SK-N-SH (cell line): Measurements from ENCODE around the gene PDE4A. TPM values are rescaled to one million over a fixed set of nuclear protein-coding genes. Genes with fewer than 3 reads are reported as not detected.

ENCODE experiments used
- CTCF ChIA-PET: fragments of 300-600, 350-600 bp; formaldehyde crosslinking; extraction: SDS; loops from one replicate; lab custom pipeline; 2021; lab: Yijun Ruan, JAX
- POLR2A ChIA-PET: fragments of 350-600 bp; sonication (Branson Sonifier 250); formaldehyde crosslinking; extraction: SDS; loops from one replicate; lab custom pipeline; 2020; ENCODE audit warnings: antibody characterized with exemption, inconsistent platforms; lab: Yijun Ruan, JAX
- DNase-seq: peaks from one replicate; pipeline ENCODE4 v3.0.0; 2012
- H2AFZ ChIP-seq: fragments of 200-600 bp; sonication (generic); 2 replicates; pipeline ENCODE4 v1.8.1; 2016; ENCODE audit warnings: antibody characterized with exemption, mild to moderate bottlenecking, low read depth
- H3F3A ChIP-seq: fragments of 200-600 bp; sonication (generic); replicated peaks from 2 replicates; pipeline ENCODE3; 2016; ENCODE audit warnings: antibody characterized with exemption, mild to moderate bottlenecking; ENCODE audit not compliant: insufficient read depth
- H3K27ac ChIP-seq, 2 experiments: fragments of 200-500 bp in 1 of 2; fragments of 200-600 bp in 1 of 2; sonication (Bioruptor generic) in 1 of 2; sonication (generic), shearing (Covaris generic) in 1 of 2; 2 replicates each; pipeline versions ENCODE4 v1.5.1 to v1.6.1; 2014 to 2016; ENCODE audit warnings: low read depth in 2 of 2, inconsistent platforms in 1 of 2, low read length in 1 of 2, mild to moderate bottlenecking in 1 of 2, mixed read lengths in 1 of 2
- H3K27me3 ChIP-seq: fragments of 200-600 bp; sonication (generic), shearing (Covaris generic); 2 replicates; pipeline ENCODE4 v1.6.1; 2016; ENCODE audit warnings: mixed run types; ENCODE audit not compliant: insufficient read depth
- H3K36me3 ChIP-seq, 2 experiments: fragments of 200-500 bp in 1 of 2; fragments of 200-600 bp in 1 of 2; sonication (Bioruptor generic) in 1 of 2; sonication (generic) in 1 of 2; replicated peaks in 1 of 2; 2 replicates each; pipeline versions ENCODE3 to v1.5.1; 2014 to 2016; ENCODE audit warnings: low read length in 1 of 2, mild to moderate bottlenecking in 1 of 2; ENCODE audit not compliant: insufficient read depth in 2 of 2, control insufficient read depth in 1 of 2
- H3K4me1 ChIP-seq, 2 experiments: fragments of 200-500 bp in 1 of 2; fragments of 200-600 bp in 1 of 2; sonication (Bioruptor generic) in 1 of 2; sonication (generic), shearing (Covaris generic) in 1 of 2; 2 replicates each; pipeline versions ENCODE4 v1.5.1 to v1.6.1; 2014 to 2016; ENCODE audit warnings: low read depth in 1 of 2, low read length in 1 of 2, mixed run types in 1 of 2; ENCODE audit not compliant: insufficient read depth in 2 of 2, control insufficient read depth in 1 of 2
- H3K4me2 ChIP-seq: fragments of 200-600 bp; sonication (generic), shearing (Covaris generic); 2 replicates; pipeline ENCODE4 v1.6.1; 2017; ENCODE audit warnings: mixed run types
- H3K4me3 ChIP-seq, 2 experiments: fragments of 200-500 bp in 1 of 2; fragments of 200-600 bp in 1 of 2; sonication (Bioruptor generic) in 1 of 2; sonication (generic), shearing (Covaris generic) in 1 of 2; 2 replicates each; pipeline versions ENCODE4 v1.5.1 to v1.8.1; 2014 to 2016; ENCODE audit warnings: low read depth in 2 of 2, inconsistent platforms in 1 of 2, low read length in 1 of 2, mild to moderate bottlenecking in 1 of 2, mixed read lengths in 1 of 2, moderate library complexity in 1 of 2
- H3K79me2 ChIP-seq: fragments of 200-600 bp; sonication (generic); 2 replicates; pipeline ENCODE4 v1.8.1; 2017; ENCODE audit warnings: mild to moderate bottlenecking; ENCODE audit not compliant: insufficient read depth
- H3K9ac ChIP-seq: fragments of 200-600 bp; sonication (generic); 2 replicates; pipeline ENCODE4 v1.6.1; 2017; ENCODE audit warnings: mixed run types
- H3K9me2 ChIP-seq: fragments of 200-600 bp; sonication (generic); 2 replicates; pipeline ENCODE4 v1.6.1; 2017; ENCODE audit warnings: mixed run types
- H3K9me3 ChIP-seq: fragments of 200-600 bp; sonication (generic); 2 replicates; pipeline ENCODE4 v1.6.1; 2017; ENCODE audit warnings: mixed run types, mild to moderate bottlenecking, moderate library complexity
- H4K20me1 ChIP-seq: fragments of 200-600 bp; sonication (generic); 2 replicates; pipeline ENCODE4 v1.6.1; 2017; ENCODE audit warnings: mild to moderate bottlenecking, mixed run types; ENCODE audit not compliant: insufficient read depth
- ELF1 ChIP-seq: IDR thresholded peaks from 2 replicates; pipeline ENCODE4 v1.4.0; 2012
- EZH2phosphoT487 ChIP-seq: fragments of 200-600 bp; sonication (generic); IDR thresholded peaks from 2 replicates; pipeline ENCODE4 v1.6.1; 2017; ENCODE audit warnings: low read depth, mixed run types, mild to moderate bottlenecking, antibody characterized with exemption, moderate library complexity, borderline replicate concordance
- FOSL2 ChIP-seq: IDR thresholded peaks from 2 replicates; pipeline ENCODE4 v1.4.0; 2012; ENCODE audit warnings: low read depth, mild to moderate bottlenecking, moderate library complexity, borderline replicate concordance
- FOXJ3 ChIP-seq: sonication (generic); formaldehyde crosslinking; IDR thresholded peaks from 2 replicates; pipeline ENCODE4 v1.5.1; 2020; ENCODE audit warnings: mild to moderate bottlenecking, missing genetic modification reagents
- FOXM1 ChIP-seq: IDR thresholded peaks from 2 replicates; pipeline ENCODE4 v1.4.0; 2012; ENCODE audit warnings: low read depth, mild to moderate bottlenecking
- JUND ChIP-seq: IDR thresholded peaks from 2 replicates; pipeline ENCODE4 v1.4.0; 2012
- MXI1 ChIP-seq: IDR thresholded peaks from 2 replicates; pipeline ENCODE4 v1.6.1; 2012; ENCODE audit warnings: mild to moderate bottlenecking, low read depth, low read length, improper control_type of control experiment
- NFIC ChIP-seq: IDR thresholded peaks from 2 replicates; pipeline ENCODE4 v1.4.0; 2012; ENCODE audit warnings: borderline replicate concordance
- RAD21 ChIP-seq: IDR thresholded peaks from 2 replicates; pipeline ENCODE4 v1.6.1; 2012; ENCODE audit warnings: mild to moderate bottlenecking, low read length
- RXRA ChIP-seq: IDR thresholded peaks from 2 replicates; pipeline ENCODE4 v1.4.0; 2012; ENCODE audit warnings: low read depth, mild to moderate bottlenecking, borderline replicate concordance
- TAF1 ChIP-seq: IDR thresholded peaks from 2 replicates; pipeline ENCODE4 v1.6.1; 2012; ENCODE audit warnings: low read depth, mild to moderate bottlenecking, low read length, moderate library complexity, borderline replicate concordance
- TCF12 ChIP-seq: IDR thresholded peaks from 2 replicates; pipeline ENCODE4 v1.4.0; 2012
- USF2 ChIP-seq: fragments of 150-350 bp; IDR thresholded peaks from 2 replicates; pipeline ENCODE4 v1.6.1; 2017; ENCODE audit warnings: antibody characterized with exemption, low read length, low read depth, borderline replicate concordance
- YY1 ChIP-seq: IDR thresholded peaks from 2 replicates; pipeline ENCODE4 v1.4.0; 2012; ENCODE audit warnings: low read depth, mild to moderate bottlenecking
- WGBS: methylation state at CpG from one replicate; pipeline ENCODE4 v1.1.6; 2017; ENCODE audit warnings: low lambda C conversion rate; 5-methylcytosine and 5-hydroxymethylcytosine counted together
- polyA plus RNA-seq, 3 experiments: library from polyadenylated mRNA; depleted of rRNA; stranded (reverse); fragments of >200 nt; gene quantifications; 2 replicates each; pipeline ENCODE4 v1.2.3, GENCODE V29; 2012

Gene PDE4A
- polyA plus RNA-seq, 1 of the 3 experiments (the other 2 are of a cell fraction): 2.9 TPM

DNA sequence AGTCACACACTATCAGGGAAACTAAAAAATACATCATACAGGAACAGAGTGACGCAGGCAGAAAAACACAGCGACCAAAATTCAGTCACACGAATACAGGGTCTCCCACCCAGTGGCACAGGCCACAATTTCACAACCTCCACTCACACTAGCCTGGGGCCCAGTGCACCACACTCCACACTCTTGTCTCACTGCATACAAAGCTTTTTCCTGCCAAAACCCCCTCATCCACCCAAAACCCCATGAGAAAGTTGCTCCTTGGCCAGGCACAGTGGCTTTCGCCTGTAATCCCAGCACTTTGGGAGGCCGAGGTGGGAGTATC, 95.7 kb downstream of the PDE4A start:
- ChIA-PET POLR2A (no interaction called here), CTCF (interaction anchor here (1.2 to 2.0 kb wide), 2 partner anchors 10 to 37 kb away, joined by 4 to 9 read pairs; no protein-coding TSS in a partner anchor)
- H3K36me3 ChIP-seq: no peaks in the 10 kb centered on the region
- TF ChIP-seq TCF12 (no peak), RAD21 (no peak), JUND (no peak), FOXJ3 (CRISPR knock-in tag) (no peak), FOSL2 (no peak)
- TF ChIP-seq, all 33 proteins: peak for 0
- Histone ChIP-seq H3K9me2 (no peaks in the 10 kb centered on the region), H3K4me2 (no peak overlapping the region), H3K9ac (no peak overlapping the region), H4K20me1 (no peaks in the 10 kb centered on the region), H3F3A (no peaks in the 10 kb centered on the region), H3K27me3 (peaks cover 13% of the 10 kb centered on the region; the same call in 1 of the 2 replicates), H3K4me3 (no peak overlapping the region), H3K4me1 (no peaks in the 10 kb centered on the region; a peak in 1 of 4 replicates), H3K79me2 (no peaks in the 10 kb centered on the region), H3K9me3 (no peaks in the 10 kb centered on the region), H3K27ac (no peak overlapping the region), H2AFZ (no peak overlapping the region)
- no peak for DNase-seq
- WGBS: 88% methylated on average over 5 of the region's 5 CpGs

GRCh38 chr19:10516671-10517286, 96.4 kb downstream of the PDE4A start:
- no peak overlapping the region for H3K9ac ChIP-seq
- DNase-seq: no peak
- WGBS: 53% methylated on average over 5 of the region's 10 CpGs
- no peak for TF ChIP-seq RXRA
- TF ChIP-seq TCF12: no peak
- no peak for TF ChIP-seq JUND
- TF ChIP-seq YY1: no peak
- no peak for TF ChIP-seq FOXM1
- TF ChIP-seq MXI1: no peak
- TF ChIP-seq EZH2phosphoT487: no peak
- no peak for TF ChIP-seq USF2
- TF ChIP-seq TAF1: no peak
- no peak for TF ChIP-seq NFIC
- no peak for TF ChIP-seq ELF1
- no peaks in the 10 kb centered on the region for H3K9me3 ChIP-seq
- no peak overlapping the region for H3K27ac ChIP-seq
- H3F3A ChIP-seq: no peaks in the 10 kb centered on the region
- H3K27me3 ChIP-seq: peaks cover 13% of the 10 kb centered on the region; the same call in 1 of the 2 replicates
- H2AFZ ChIP-seq: peak overlapping the region; percentile 78
- no peaks in the 10 kb centered on the region for H3K36me3 ChIP-seq
- ChIA-PET CTCF (interaction anchor here (0.9 to 2.0 kb wide), 7 partner anchors 11 to 201 kb away, joined by 3 to 9 read pairs (median 3); partner anchors contain the start of gene DNM2), POLR2A (interaction anchor here (0.6 to 1.4 kb wide), 2 partner anchors 19 to 35 kb away, joined by 3 read pairs; no protein-coding TSS in a partner anchor)
- H3K9me2 ChIP-seq: no peaks in the 10 kb centered on the region
- no peaks in the 10 kb centered on the region for H3K79me2 ChIP-seq
- H3K4me2 ChIP-seq: peak overlapping the region; percentile 79
- no peaks in the 10 kb centered on the region; a peak in 1 of 4 replicates for H3K4me1 ChIP-seq
- no peaks in the 10 kb centered on the region for H4K20me1 ChIP-seq
- H3K4me3 ChIP-seq: peak overlapping the region; percentile 38 to 58
